NT2/D1 (cell line): ENCODE data around the gene CEP70.
"Not testable (repeated sequence)": the region's sequence is repeated elsewhere in the genome, so short reads cannot be mapped to it uniquely, and the experiment has no call there.

Source experiments
- SUZ12 ChIP-seq: IDR thresholded peaks from 2 replicates; pipeline ENCODE4 v1.6.1; 2011; ENCODE audit not compliant: insufficient read length, insufficient read depth; ENCODE audit errors: extremely low read depth
- YY1 ChIP-seq: IDR thresholded peaks from 2 replicates; pipeline ENCODE4 v1.6.1; 2011; ENCODE audit not compliant: insufficient read length, insufficient read depth
- ZNF274 ChIP-seq: IDR thresholded peaks from 2 replicates; pipeline ENCODE4 v1.6.1; 2011; ENCODE audit warnings: mild to moderate bottlenecking, low read depth, low read length

GRCh38 chr3:138486580-138486979 is 107.5 kb downstream of the CEP70 start:
- not testable (repeated sequence) for TF ChIP-seq SUZ12, YY1, ZNF274
